ENCODE data around the gene IL1A. TPM values are rescaled to one million over a fixed set of nuclear protein-coding genes. Genes with fewer than 3 reads are reported as not detected.
A peak's percentile ranks its signal among the peaks of the same experiment; 100 is the strongest.

The IL1A gene
- total and polyA plus RNA-seq, 9 of the 15 experiments (the other 6 are each of a cell fraction or from before 2014, with no cell fraction given) = 0.03 to 0.27 (median 0.14) TPM; not detected in 2

GRCh38 chr2:112764071-112765044 is 19.9 kb downstream of the IL1A start, which contains the start of gene CKAP2L (continued):
- TF ChIP-seq PYGO2 (tag; IDR thresholded peaks at IDR 0.05) (no peak), ZNF165 (CRISPR knock-in tag; IDR thresholded peaks at IDR 0.05; ENCODE audit: borderline replicate concordance) (no peak), SRSF7 (optimal IDR thresholded peaks at IDR 0.05; ENCODE audit: low read depth, low read length) (no peak), PATZ1 (CRISPR knock-in tag; IDR thresholded peaks at IDR 0.05; ENCODE audit: borderline replicate concordance) (no peak), PHF8 (IDR thresholded peaks at IDR 0.05; ENCODE audit: borderline replicate concordance, low read length) (peak; percentile 84; the same call in 1 of the 2 replicates), SAFB2 (IDR thresholded peaks at IDR 0.05; ENCODE audit: borderline replicate concordance, low read depth, low read length, severe bottlenecking) (no peak), ZBTB7A (IDR thresholded peaks at IDR 0.05; ENCODE audit: borderline replicate concordance, control insufficient read depth, low read depth, low read length) (peak; percentile 100), EP400 (IDR thresholded peaks at IDR 0.05) (peak; percentile 98), HEY1 (CRISPR knock-in tag; IDR thresholded peaks at IDR 0.05; ENCODE audit: borderline replicate concordance) (no peak), USF1 (CRISPR knock-in tag; IDR thresholded peaks at IDR 0.05) (peak; percentile 44), ZBTB1 (CRISPR knock-in tag; IDR thresholded peaks at IDR 0.05; ENCODE audit: borderline replicate concordance, low read depth) (peak; percentile 78), SP2 (IDR thresholded peaks at IDR 0.05; ENCODE audit: extremely low read depth, low read depth, low read length, poor library complexity, severe bottlenecking) (peak; percentile 70), PRPF4 (IDR thresholded peaks at IDR 0.05; ENCODE audit: insufficient read depth, low read depth, low read length, poor library complexity, severe bottlenecking) (no peak), ZNF609 (CRISPR knock-in tag; IDR thresholded peaks at IDR 0.05; ENCODE audit: borderline replicate concordance) (no peak), GABPB1 (CRISPR knock-in tag; IDR thresholded peaks at IDR 0.05) (peak; percentile 68), TAF9B (IDR thresholded peaks at IDR 0.05; ENCODE audit: partially characterized antibody) (peak; percentile 30), CBX1 (IDR thresholded peaks at IDR 0.05; ENCODE audit: low read depth) (0 out of 2 replicates have a peak, but pooled peaks have one; percentile 23), MBD2 (IDR thresholded peaks at IDR 0.05; ENCODE audit: borderline replicate concordance, low read depth) (peak; percentile 88)

Measured in K562 (cell line).